Skin epidermis (tissue), 12 donors: ENCODE measurements around the gene VASH1.

Experiments used
- H3K27ac ChIP-seq, 21 experiments: fragments of 200-600 bp; sonication (generic) in 11 of 21; one replicate each; pipeline ENCODE4 v1.5.0; 2020; ENCODE audit warnings: mild to moderate bottlenecking in 3 of 21, inconsistent platforms in 2 of 21, moderate library complexity in 2 of 21
- H3K4me3 ChIP-seq, 7 experiments: fragments of 200-600 bp; sonication (generic) in 2 of 7; one replicate each; pipeline ENCODE4 v1.5.0; 2020; ENCODE audit warnings: inconsistent platforms in 2 of 7, mild to moderate bottlenecking in 2 of 7, moderate library complexity in 1 of 7

The VASH1 gene

DNA sequence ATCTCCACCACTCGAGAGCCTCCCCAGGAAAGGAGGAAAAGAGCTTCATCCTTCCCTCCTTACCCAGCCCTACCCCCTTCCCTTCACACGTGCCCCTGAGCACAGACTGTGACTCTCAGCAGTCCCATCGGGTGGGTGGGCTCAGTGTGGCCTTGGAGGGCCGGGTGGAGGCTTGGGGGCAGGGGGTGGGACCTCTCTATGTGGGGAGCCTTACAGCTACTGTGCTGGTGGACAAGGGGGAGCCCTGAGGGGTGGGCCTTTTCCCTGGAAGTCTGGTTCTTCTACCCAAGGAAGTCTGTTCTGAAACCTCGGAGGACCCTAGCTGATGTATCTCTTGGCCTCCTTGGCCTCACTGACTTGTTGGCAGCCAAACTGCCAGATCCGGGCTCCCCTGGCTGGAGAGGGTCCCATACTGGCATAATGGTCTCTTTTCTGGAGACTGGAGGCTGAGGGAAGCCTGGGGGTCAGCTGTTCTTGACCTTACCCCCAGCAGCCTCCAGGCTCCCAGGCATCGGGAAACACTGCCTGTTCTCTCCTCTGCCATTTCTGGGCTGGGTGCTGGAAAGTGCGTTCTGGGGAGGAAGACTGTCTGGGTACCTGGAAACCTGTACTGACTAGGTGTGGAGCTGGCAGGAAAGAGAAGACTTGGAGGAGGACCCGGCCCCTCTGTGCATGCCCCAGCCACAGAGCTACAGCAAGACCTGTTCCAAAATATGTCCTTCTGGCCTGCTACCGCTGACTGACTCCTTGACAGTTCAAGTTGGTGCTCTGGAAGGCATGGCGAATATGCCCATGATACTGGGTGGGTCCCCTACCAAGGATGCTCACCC is 7.6 kb downstream of the VASH1 start:
- H3K4me3 ChIP-seq = no peak overlapping the region
- peak overlapping the region in 19 of 21 experiments; percentile 31 to 85 (median 70) for H3K27ac ChIP-seq

- H3K27ac ChIP-seq = peak overlapping the region in 2 of 21 experiments; percentile 79 to 80
- no peak overlapping the region for H3K4me3 ChIP-seq
Measured at GRCh38 chr14:76769636-76770292, 8.5 kb downstream of the VASH1 start.

DNA sequence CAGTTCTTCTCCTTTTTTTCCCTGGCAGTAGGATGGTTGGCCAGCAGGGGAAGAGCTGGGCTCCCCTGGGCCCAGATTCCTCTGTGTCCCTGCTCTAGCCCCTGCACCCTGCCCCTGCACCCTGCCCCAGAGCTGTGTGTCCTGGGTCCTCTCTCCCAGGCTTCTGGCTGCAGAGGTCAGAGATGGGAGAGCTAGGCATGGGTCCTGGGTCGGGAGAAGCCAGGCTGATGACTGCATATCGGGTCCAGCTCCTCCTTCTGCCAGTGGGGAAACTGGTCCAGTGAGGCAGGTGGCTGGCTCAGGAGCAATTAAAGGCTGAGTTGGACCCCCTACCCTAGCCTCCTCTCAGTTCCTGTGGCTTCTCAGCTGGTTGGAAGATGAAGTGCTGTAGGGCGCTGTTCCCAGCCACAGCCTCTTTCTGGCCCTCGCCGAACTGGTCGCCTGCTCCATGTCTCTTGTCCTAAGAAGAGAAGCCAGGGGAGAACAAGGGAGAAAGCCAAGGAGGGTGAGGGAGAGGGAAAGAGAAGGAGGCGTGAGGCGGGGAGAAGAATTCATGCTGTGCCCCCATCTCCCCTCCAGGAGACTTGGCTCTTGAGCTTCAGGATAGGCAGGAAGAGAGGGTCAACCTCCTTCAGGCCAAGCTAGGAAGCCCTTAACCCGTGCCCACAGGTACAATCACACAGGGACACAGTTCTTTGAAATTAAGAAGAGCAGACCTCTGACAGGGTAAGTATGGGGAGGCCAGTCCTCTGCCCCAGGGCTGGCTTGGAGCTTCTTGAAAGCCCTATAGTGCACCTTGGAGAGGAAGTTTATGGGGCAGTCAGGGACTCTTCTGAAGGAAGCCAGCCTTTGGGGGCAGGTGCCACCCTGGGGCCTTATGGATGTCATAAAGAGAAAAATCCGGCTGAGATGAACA is 9.5 kb downstream of the VASH1 start:
- peak overlapping the region in 8 of 21 experiments; percentile 16 to 85 (median 36) for H3K27ac ChIP-seq
- no peak overlapping the region for H3K4me3 ChIP-seq

DNA sequence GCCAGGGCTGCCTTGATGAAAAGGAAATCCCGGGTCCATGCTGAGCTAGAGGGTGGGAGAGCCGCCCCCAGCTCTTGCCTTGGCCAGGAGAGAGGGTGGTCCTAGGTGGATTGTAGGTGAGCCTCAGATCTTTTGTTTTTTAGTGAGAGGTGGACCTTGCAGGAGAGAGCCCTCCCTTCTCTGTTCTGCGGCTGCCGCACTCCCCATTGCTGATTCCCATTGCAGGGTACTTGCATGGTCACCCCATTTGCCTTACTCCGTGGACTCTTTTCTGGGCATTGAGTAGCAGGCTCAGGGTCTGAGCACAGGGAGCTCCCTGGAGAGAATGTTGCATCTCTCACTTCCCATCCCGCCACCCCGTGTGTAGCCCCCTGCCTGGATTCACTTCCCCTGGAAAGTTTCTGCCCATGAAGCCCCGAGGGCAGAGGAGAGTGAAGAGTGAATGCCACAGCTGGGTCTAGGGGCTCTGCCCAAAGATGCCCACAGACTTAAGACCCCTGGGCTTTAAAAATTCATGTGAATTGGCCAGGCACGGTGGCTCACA is 10.2 kb downstream of the VASH1 start:
- Histone ChIP-seq H3K27ac (peak overlapping the region in 9 of 21 experiments; percentile 1 to 85 (median 61)), H3K4me3 (no peak overlapping the region)

- H3K27ac ChIP-seq = peak overlapping the region in 20 of 21 experiments; percentile 16 to 88 (median 70)
Measured at GRCh38 chr14:76772300-76773187, 11.3 kb downstream of the VASH1 start.

GRCh38 chr14:76773188-76773885 is 12.1 kb downstream of the VASH1 start:
- Histone ChIP-seq H3K4me3 (no peak overlapping the region), H3K27ac (peak overlapping the region in 20 of 21 experiments; percentile 16 to 88 (median 70))

More at GRCh38 chr14:76772300-76773187, 11.3 kb downstream of the VASH1 start:
- H3K4me3 ChIP-seq = no peak overlapping the region

- H3K27ac ChIP-seq = peak overlapping the region in 9 of 21 experiments; percentile 31 to 85 (median 55)
Measured at GRCh38 chr14:76773956-76774820, 12.9 kb downstream of the VASH1 start.

GRCh38 chr14:76774821-76775694 is 13.8 kb downstream of the VASH1 start:
- H3K27ac ChIP-seq = peak overlapping the region in 1 of 21 experiments; percentile 39
- H3K4me3 ChIP-seq = no peak overlapping the region

More at GRCh38 chr14:76773956-76774820, 12.9 kb downstream of the VASH1 start:
- H3K4me3 ChIP-seq = no peak overlapping the region

DNA sequence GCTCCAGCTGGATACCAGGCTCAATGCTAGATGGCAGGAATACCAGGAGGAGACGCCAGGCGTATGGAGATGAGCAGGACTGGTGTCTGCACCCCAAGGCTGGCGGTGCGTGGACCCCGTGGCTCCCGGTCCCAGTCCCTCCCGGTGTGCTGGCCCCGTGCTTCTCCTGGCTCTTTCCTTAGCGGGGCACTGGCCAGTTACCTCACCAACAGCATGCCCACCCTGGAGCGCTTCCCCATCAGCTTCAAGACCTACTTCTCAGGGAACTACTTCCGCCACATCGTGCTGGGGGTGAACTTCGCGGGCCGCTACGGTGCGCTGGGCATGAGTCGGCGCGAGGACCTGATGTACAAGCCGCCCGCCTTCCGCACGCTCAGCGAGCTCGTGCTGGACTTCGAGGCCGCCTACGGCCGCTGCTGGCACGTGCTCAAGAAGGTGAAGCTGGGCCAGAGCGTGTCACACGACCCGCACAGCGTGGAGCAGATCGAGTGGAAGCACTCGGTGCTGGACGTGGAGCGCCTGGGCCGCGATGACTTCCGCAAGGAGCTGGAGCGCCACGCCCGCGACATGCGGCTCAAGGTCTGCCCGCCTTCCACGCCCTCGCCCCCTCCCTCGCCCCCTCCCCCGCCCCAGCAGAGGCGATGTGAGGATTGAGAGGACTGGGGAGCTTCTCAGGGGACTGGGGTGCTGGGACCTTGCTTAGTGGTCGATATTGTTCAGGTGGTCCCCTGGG is 14.6 kb downstream of the VASH1 start:
- Histone ChIP-seq H3K4me3 (no peak overlapping the region), H3K27ac (peak overlapping the region in 1 of 21 experiments; percentile 31)

- peak overlapping the region in 5 of 21 experiments; percentile 5 to 31 (median 18) for H3K27ac ChIP-seq
- no peak overlapping the region for H3K4me3 ChIP-seq
Measured at GRCh38 chr14:76776428-76777251, 15.4 kb downstream of the VASH1 start.

- Histone ChIP-seq H3K4me3 (no peak overlapping the region), H3K27ac (peak overlapping the region in 2 of 21 experiments; percentile 11 to 22)
Measured at GRCh38 chr14:76777721-76778120, 16.5 kb downstream of the VASH1 start.

GRCh38 chr14:76778546-76779215 is 17.4 kb downstream of the VASH1 start:
- no peak overlapping the region for H3K4me3 ChIP-seq
- H3K27ac ChIP-seq = no peak overlapping the region

- Histone ChIP-seq H3K4me3 (no peak overlapping the region), H3K27ac (no peak overlapping the region)
Measured at GRCh38 chr14:76779221-76780057, 18.2 kb downstream of the VASH1 start.
